Karpas-422 (cell line): ENCODE results near the gene ARL5A. TPM values are rescaled to one million over a fixed set of nuclear protein-coding genes. Genes with fewer than 3 reads are reported as not detected.

ENCODE experiments used
- DNase-seq: peaks from one replicate; pipeline ENCODE4 v3.0.0-alpha.2; 2015
- H2AFZ ChIP-seq: fragments of 200-600 bp; sonication (generic); 2 replicates; pipeline ENCODE4 v1.6.1; 2014; ENCODE audit warnings: antibody characterized with exemption, low read length, mixed read lengths
- H3K27ac ChIP-seq: fragments of 200-600 bp; sonication (generic); 2 replicates; pipeline ENCODE4 v1.5.1; 2014; ENCODE audit warnings: mild to moderate bottlenecking, low read length, moderate library complexity
- H3K27me3 ChIP-seq: fragments of 200-600 bp; sonication (generic); 2 replicates; pipeline ENCODE4 v1.6.1; 2014; ENCODE audit warnings: low read length, mixed read lengths
- H3K36me3 ChIP-seq: fragments of 200-600 bp; sonication (generic); 2 replicates; pipeline ENCODE4 v1.6.1; 2014; ENCODE audit warnings: low read length, mixed read lengths; ENCODE audit not compliant: insufficient read depth
- H3K4me1 ChIP-seq: fragments of 200-600 bp; sonication (generic); 2 replicates; pipeline ENCODE4 v1.6.1; 2014; ENCODE audit warnings: mild to moderate bottlenecking, low read length, mixed read lengths
- H3K4me2 ChIP-seq: fragments of 200-600 bp; sonication (generic); 2 replicates; pipeline ENCODE4 v1.6.1; 2014; ENCODE audit warnings: low read length, low read depth, mild to moderate bottlenecking; ENCODE audit not compliant: poor library complexity, severe bottlenecking
- H3K4me3 ChIP-seq: fragments of 200-600 bp; sonication (generic); 2 replicates; pipeline ENCODE4 v1.5.1; 2014; ENCODE audit warnings: mild to moderate bottlenecking, antibody characterized with exemption, low read length, mixed read lengths
- H3K79me2 ChIP-seq: fragments of 200-600 bp; sonication (generic); 2 replicates; pipeline ENCODE4 v1.6.1; 2014; ENCODE audit warnings: mild to moderate bottlenecking, low read length, mixed read lengths
- H3K9ac ChIP-seq: fragments of 200-600 bp; sonication (generic); 2 replicates; pipeline ENCODE4 v1.6.0; 2014; ENCODE audit warnings: low read length
- H3K9me2 ChIP-seq: fragments of 200-600 bp; sonication (generic), shearing (Covaris generic); replicated peaks from 2 replicates; pipeline ENCODE4 v1.6.0; 2014; ENCODE audit warnings: mild to moderate bottlenecking, low read length, moderate library complexity; ENCODE audit not compliant: insufficient read depth
- H3K9me3 ChIP-seq: fragments of 300-700, 200-600 bp; sonication (generic); 2 replicates; pipeline ENCODE4 v1.6.1; 2014; ENCODE audit warnings: low read length, mixed read lengths
- H4K20me1 ChIP-seq: fragments of 200-600 bp; sonication (generic); 2 replicates; pipeline ENCODE4 v1.6.1; 2014; ENCODE audit warnings: mild to moderate bottlenecking, antibody characterized with exemption, low read length, low read depth; ENCODE audit not compliant: insufficient read depth
- total RNA-seq: library from RNA; depleted of rRNA; stranded (reverse); fragments of >200 nt; shearing (Covaris generic); gene quantifications from 2 replicates; pipeline ENCODE4 v1.2.3, GENCODE V29; 2014; ENCODE audit warnings: low replicate concordance

ARL5A gene
- total RNA-seq, 1 experiment from 2014 or later = 73.4 TPM

- Histone ChIP-seq H3K79me2 (no peaks in the 10 kb centered on the region), H3K4me3 (no peak overlapping the region), H3K4me2 (no peak overlapping the region), H3K4me1 (peaks cover 10% of the 10 kb centered on the region), H2AFZ (no peak overlapping the region), H3K36me3 (no peaks in the 10 kb centered on the region), H3K27me3 (no peaks in the 10 kb centered on the region), H3K9me2 (no peaks in the 10 kb centered on the region; the same call in 1 of the 2 replicates), H3K27ac (no peak overlapping the region), H3K9ac (no peak overlapping the region), H4K20me1 (no peaks in the 10 kb centered on the region), H3K9me3 (no peaks in the 10 kb centered on the region)
- no peak for DNase-seq
Measured at GRCh38 chr2:151857650-151858049, 29.4 kb upstream of the ARL5A start.

GRCh38 chr2:151855111-151855510 is 26.9 kb upstream of the ARL5A start:
- no peak overlapping the region for H3K27ac ChIP-seq
- no peak overlapping the region for H3K9ac ChIP-seq
- H3K4me1 ChIP-seq = peaks cover 10% of the 10 kb centered on the region
- no peaks in the 10 kb centered on the region for H4K20me1 ChIP-seq
- H2AFZ ChIP-seq = peak overlapping the region; percentile 75; the same call in 1 of the 2 replicates
- no peaks in the 10 kb centered on the region for H3K36me3 ChIP-seq
- H3K4me3 ChIP-seq = no peak overlapping the region; the same call in 1 of the 2 replicates
- peak overlapping the region; percentile 31 for H3K4me2 ChIP-seq
- no peak for DNase-seq
- H3K79me2 ChIP-seq = no peaks in the 10 kb centered on the region
- no peaks in the 10 kb centered on the region for H3K27me3 ChIP-seq
- H3K9me3 ChIP-seq = no peaks in the 10 kb centered on the region
- H3K9me2 ChIP-seq = no peaks in the 10 kb centered on the region; the same call in 1 of the 2 replicates

- Histone ChIP-seq H3K27me3 (no peaks in the 10 kb centered on the region), H3K4me3 (no peak overlapping the region), H3K9me3 (no peaks in the 10 kb centered on the region), H3K27ac (no peak overlapping the region), H3K4me1 (peaks cover 10% of the 10 kb centered on the region), H3K79me2 (no peaks in the 10 kb centered on the region), H3K4me2 (no peak overlapping the region), H3K9me2 (no peaks in the 10 kb centered on the region; the same call in 1 of the 2 replicates), H3K36me3 (no peaks in the 10 kb centered on the region), H4K20me1 (no peaks in the 10 kb centered on the region), H3K9ac (no peak overlapping the region), H2AFZ (no peak overlapping the region)
- no peak for DNase-seq
Measured at GRCh38 chr2:151853070-151853758, 25.0 kb upstream of the ARL5A start.

GRCh38 chr2:151852260-151853069 is 24.2 kb upstream of the ARL5A start:
- Histone ChIP-seq H3K79me2 (no peaks in the 10 kb centered on the region), H4K20me1 (no peaks in the 10 kb centered on the region), H2AFZ (no peak overlapping the region), H3K9me3 (no peaks in the 10 kb centered on the region), H3K27ac (no peak overlapping the region), H3K9me2 (no peaks in the 10 kb centered on the region; the same call in 1 of the 2 replicates), H3K4me2 (no peak overlapping the region), H3K9ac (no peak overlapping the region), H3K27me3 (no peaks in the 10 kb centered on the region), H3K36me3 (no peaks in the 10 kb centered on the region), H3K4me3 (no peak overlapping the region), H3K4me1 (peaks cover 10% of the 10 kb centered on the region)
- no peak for DNase-seq

GRCh38 chr2:151851761-151852160 is 23.5 kb upstream of the ARL5A start:
- no peak overlapping the region for H2AFZ ChIP-seq
- no peaks in the 10 kb centered on the region for H3K36me3 ChIP-seq
- no peak overlapping the region for H3K4me3 ChIP-seq
- H4K20me1 ChIP-seq = no peaks in the 10 kb centered on the region
- H3K4me1 ChIP-seq = peaks cover 10% of the 10 kb centered on the region
- H3K9me2 ChIP-seq = no peaks in the 10 kb centered on the region; the same call in 1 of the 2 replicates
- H3K27ac ChIP-seq = no peak overlapping the region
- DNase-seq = no peak
- H3K4me2 ChIP-seq = no peak overlapping the region
- no peaks in the 10 kb centered on the region for H3K9me3 ChIP-seq
- no peaks in the 10 kb centered on the region for H3K27me3 ChIP-seq
- H3K9ac ChIP-seq = no peak overlapping the region
- no peaks in the 10 kb centered on the region for H3K79me2 ChIP-seq

GRCh38 chr2:151849413-151850010 is 21.3 kb upstream of the ARL5A start:
- Histone ChIP-seq H3K27me3 (no peaks in the 10 kb centered on the region), H3K4me2 (no peak overlapping the region), H3K79me2 (no peaks in the 10 kb centered on the region), H3K36me3 (no peaks in the 10 kb centered on the region), H3K9me2 (no peaks in the 10 kb centered on the region; the same call in 1 of the 2 replicates), H3K4me3 (no peak overlapping the region), H3K9me3 (no peaks in the 10 kb centered on the region), H3K4me1 (no peaks in the 10 kb centered on the region), H3K9ac (no peak overlapping the region), H4K20me1 (no peaks in the 10 kb centered on the region), H2AFZ (no peak overlapping the region), H3K27ac (no peak overlapping the region)
- no peak for DNase-seq

GRCh38 chr2:151845884-151846283 is 17.7 kb upstream of the ARL5A start:
- Histone ChIP-seq H3K9ac (no peak overlapping the region), H3K9me2 (no peaks in the 10 kb centered on the region), H3K4me2 (no peak overlapping the region), H3K79me2 (no peaks in the 10 kb centered on the region), H3K4me3 (no peak overlapping the region), H3K36me3 (no peaks in the 10 kb centered on the region), H2AFZ (no peak overlapping the region), H3K27ac (no peak overlapping the region), H3K9me3 (no peaks in the 10 kb centered on the region), H3K27me3 (no peaks in the 10 kb centered on the region), H3K4me1 (no peaks in the 10 kb centered on the region), H4K20me1 (no peaks in the 10 kb centered on the region)
- DNase-seq = no peak

GRCh38 chr2:151845481-151845880 is 17.3 kb upstream of the ARL5A start:
- Histone ChIP-seq H3K4me1 (peaks cover 1% of the 10 kb centered on the region; the same call in 1 of the 2 replicates), H4K20me1 (no peaks in the 10 kb centered on the region), H3K27ac (no peak overlapping the region), H3K4me3 (no peak overlapping the region), H2AFZ (no peak overlapping the region), H3K79me2 (no peaks in the 10 kb centered on the region), H3K36me3 (no peaks in the 10 kb centered on the region), H3K27me3 (no peaks in the 10 kb centered on the region), H3K9me2 (no peaks in the 10 kb centered on the region), H3K9ac (no peak overlapping the region), H3K4me2 (no peak overlapping the region), H3K9me3 (no peaks in the 10 kb centered on the region)
- DNase-seq = no peak
